IPS-20b (cell line): ENCODE measurements around the gene GIMAP7.

Experiments
- H3K27ac ChIP-seq: one replicate; pipeline ENCODE4 v1.5.1; 2013; ENCODE audit warnings: low read length
- H3K27me3 ChIP-seq: 2 replicates; pipeline ENCODE4 v1.6.1; 2013; ENCODE audit warnings: mild to moderate bottlenecking, low read length, inconsistent platforms; ENCODE audit not compliant: insufficient read depth
- H3K36me3 ChIP-seq: 2 replicates; pipeline ENCODE4 v1.6.1; 2013; ENCODE audit warnings: low read depth, mild to moderate bottlenecking, inconsistent platforms, low read length, moderate library complexity; ENCODE audit not compliant: insufficient read depth
- H3K4me1 ChIP-seq: 2 replicates; pipeline ENCODE4 v1.6.1; 2013; ENCODE audit warnings: mild to moderate bottlenecking, control low read depth, inconsistent platforms, low read length, moderate library complexity; ENCODE audit not compliant: insufficient read depth
- H3K4me3 ChIP-seq: 2 replicates; pipeline ENCODE4 v1.5.1; 2013; ENCODE audit warnings: mild to moderate bottlenecking, low read length, inconsistent platforms
- H3K9ac ChIP-seq: 2 replicates; pipeline ENCODE4 v1.6.1; 2013; ENCODE audit warnings: low read depth, mild to moderate bottlenecking, inconsistent platforms, low read length, moderate library complexity
- H3K9me3 ChIP-seq: 2 replicates; pipeline ENCODE4 v1.6.1; 2013; ENCODE audit warnings: mild to moderate bottlenecking, low read depth, low read length, inconsistent platforms; ENCODE audit not compliant: insufficient read depth

GIMAP7 gene

GRCh38 chr7:150514748-150515222 lies at the start of gene GIMAP7:
GIMAP7 (plus strand) TSS chr7:150514872; CDS start chr7:150519975, 5,103 bp downstream.
- H3K4me1 ChIP-seq = no peaks in the 10 kb centered on the region
- H3K9ac ChIP-seq = no peak within 1 kb of the TSS

DNA sequence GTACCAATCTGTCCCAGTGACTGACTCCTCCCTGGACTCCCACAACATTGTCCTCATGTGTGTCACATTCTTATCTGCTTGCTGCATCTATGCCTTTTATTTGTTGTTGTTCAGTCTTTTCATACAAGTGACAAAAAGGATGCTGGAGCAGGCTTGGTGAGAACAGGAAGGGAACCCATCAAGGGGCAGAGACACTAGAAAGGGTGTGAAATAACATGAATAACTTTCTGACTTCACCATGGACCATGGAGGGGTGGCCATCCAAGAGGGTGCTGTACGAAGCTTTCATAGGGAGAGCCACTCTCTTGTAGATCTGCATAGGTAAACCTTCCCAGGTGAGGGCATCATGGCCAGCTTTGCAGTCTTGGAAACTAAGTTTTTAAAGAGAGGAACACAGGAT lies 49.7 kb upstream of the GIMAP7 start:
- Histone ChIP-seq H3K27me3 (peaks cover 7% of the 10 kb centered on the region; the same call in 1 of the 2 replicates), H3K4me3 (no peak overlapping the region), H3K9me3 (no peaks in the 10 kb centered on the region), H3K9ac (no peak overlapping the region), H3K4me1 (no peaks in the 10 kb centered on the region), H3K27ac (no peak overlapping the region), H3K36me3 (no peaks in the 10 kb centered on the region)

More at GRCh38 chr7:150514748-150515222, at the start of gene GIMAP7:
- no peaks in the 10 kb centered on the region; the same call in 1 of the 2 replicates for H3K27me3 ChIP-seq
- H3K27ac ChIP-seq = no peak within 1 kb of the TSS
- H3K36me3 ChIP-seq = no peaks in the 10 kb centered on the region
- no peaks in the 10 kb centered on the region for H3K9me3 ChIP-seq
- no peak within 1 kb of the TSS for H3K4me3 ChIP-seq

- Histone ChIP-seq H3K9me3 (no peaks in the 10 kb centered on the region), H3K9ac (no peak overlapping the region), H3K4me1 (no peaks in the 10 kb centered on the region), H3K36me3 (no peaks in the 10 kb centered on the region), H3K27ac (no peak overlapping the region), H3K4me3 (no peak overlapping the region), H3K27me3 (peaks cover 7% of the 10 kb centered on the region; the same call in 1 of the 2 replicates)
These were observed 49.3 kb upstream of the GIMAP7 start for GRCh38 chr7:150465414-150465813.

DNA sequence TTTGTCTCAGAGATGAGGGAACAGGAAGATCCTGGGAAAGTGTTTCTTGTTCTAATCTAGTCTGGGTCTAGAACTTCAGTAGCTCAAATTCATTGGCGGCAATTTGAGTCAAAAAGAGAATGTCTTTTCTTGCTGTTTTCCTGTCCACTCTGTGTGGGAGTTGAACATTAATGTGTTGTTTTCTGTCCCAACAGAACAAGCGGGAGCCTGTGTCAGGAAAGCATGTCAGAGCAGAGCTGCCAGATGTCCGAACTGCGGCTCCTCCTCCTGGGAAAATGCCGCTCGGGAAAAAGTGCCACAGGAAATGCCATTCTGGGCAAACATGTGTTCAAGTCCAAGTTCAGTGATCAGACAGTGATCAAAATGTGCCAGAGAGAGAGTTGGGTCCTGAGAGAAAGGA lies 48.2 kb upstream of the GIMAP7 start:
- Histone ChIP-seq H3K36me3 (no peaks in the 10 kb centered on the region), H3K27ac (no peak overlapping the region), H3K9ac (no peak overlapping the region), H3K27me3 (peaks cover 7% of the 10 kb centered on the region; the same call in 1 of the 2 replicates), H3K4me3 (no peak overlapping the region), H3K4me1 (no peaks in the 10 kb centered on the region), H3K9me3 (no peaks in the 10 kb centered on the region)

GRCh38 chr7:150468241-150468640 lies 46.4 kb upstream of the GIMAP7 start:
- Histone ChIP-seq H3K4me3 (no peak overlapping the region), H3K9me3 (no peaks in the 10 kb centered on the region), H3K36me3 (no peaks in the 10 kb centered on the region), H3K4me1 (no peaks in the 10 kb centered on the region), H3K27ac (no peak overlapping the region), H3K27me3 (peaks cover 7% of the 10 kb centered on the region; the same call in 1 of the 2 replicates), H3K9ac (no peak overlapping the region)

GRCh38 chr7:150471886-150472285 lies 42.8 kb upstream of the GIMAP7 start:
- Histone ChIP-seq H3K36me3 (no peaks in the 10 kb centered on the region), H3K9me3 (no peaks in the 10 kb centered on the region), H3K9ac (no peak overlapping the region), H3K4me3 (no peak overlapping the region), H3K27me3 (peaks cover 3% of the 10 kb centered on the region; the same call in 1 of the 2 replicates), H3K27ac (no peak overlapping the region), H3K4me1 (no peaks in the 10 kb centered on the region)

- H3K4me3 ChIP-seq = no peak overlapping the region
- H3K27me3 ChIP-seq = no peaks in the 10 kb centered on the region; the same call in 1 of the 2 replicates
- H3K4me1 ChIP-seq = no peaks in the 10 kb centered on the region
- H3K9me3 ChIP-seq = no peaks in the 10 kb centered on the region
- H3K36me3 ChIP-seq = no peaks in the 10 kb centered on the region
- no peak overlapping the region for H3K27ac ChIP-seq
- no peak overlapping the region for H3K9ac ChIP-seq
These were observed 40.8 kb upstream of the GIMAP7 start for GRCh38 chr7:150473902-150474301.

DNA sequence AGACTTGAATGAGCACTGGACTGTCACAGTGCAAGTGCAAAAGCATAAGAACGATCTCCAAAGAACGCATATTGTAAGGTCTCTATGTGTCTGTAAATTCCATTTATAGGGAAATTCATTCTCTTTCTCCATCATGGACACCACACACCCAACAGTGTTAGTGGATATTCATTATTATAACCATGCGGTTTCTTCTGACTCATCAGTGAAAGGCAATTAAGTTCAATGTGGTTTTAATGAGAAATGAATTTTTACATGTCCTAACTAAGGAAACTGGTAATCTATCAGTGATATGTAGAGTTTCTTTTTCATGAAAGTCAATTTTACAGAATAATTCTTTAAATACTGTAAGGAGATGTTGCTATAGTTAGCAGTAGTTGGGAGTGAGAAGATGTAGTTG lies 38.4 kb upstream of the GIMAP7 start:
- H3K27ac ChIP-seq = no peak overlapping the region

GRCh38 chr7:150476819-150477631 lies 37.6 kb upstream of the GIMAP7 start:
- no peaks in the 10 kb centered on the region for H3K36me3 ChIP-seq
- H3K4me3 ChIP-seq = no peak overlapping the region
- no peaks in the 10 kb centered on the region for H3K4me1 ChIP-seq
- H3K9ac ChIP-seq = no peak overlapping the region
- H3K27ac ChIP-seq = no peak overlapping the region
- no peaks in the 10 kb centered on the region for H3K9me3 ChIP-seq
- H3K27me3 ChIP-seq = no peaks in the 10 kb centered on the region; the same call in 1 of the 2 replicates

More for the DNA sequence above, 38.4 kb upstream of the GIMAP7 start:
- Histone ChIP-seq H3K9ac (no peak overlapping the region), H3K27me3 (no peaks in the 10 kb centered on the region; the same call in 1 of the 2 replicates), H3K4me1 (no peaks in the 10 kb centered on the region), H3K9me3 (no peaks in the 10 kb centered on the region), H3K36me3 (no peaks in the 10 kb centered on the region), H3K4me3 (no peak overlapping the region)

DNA sequence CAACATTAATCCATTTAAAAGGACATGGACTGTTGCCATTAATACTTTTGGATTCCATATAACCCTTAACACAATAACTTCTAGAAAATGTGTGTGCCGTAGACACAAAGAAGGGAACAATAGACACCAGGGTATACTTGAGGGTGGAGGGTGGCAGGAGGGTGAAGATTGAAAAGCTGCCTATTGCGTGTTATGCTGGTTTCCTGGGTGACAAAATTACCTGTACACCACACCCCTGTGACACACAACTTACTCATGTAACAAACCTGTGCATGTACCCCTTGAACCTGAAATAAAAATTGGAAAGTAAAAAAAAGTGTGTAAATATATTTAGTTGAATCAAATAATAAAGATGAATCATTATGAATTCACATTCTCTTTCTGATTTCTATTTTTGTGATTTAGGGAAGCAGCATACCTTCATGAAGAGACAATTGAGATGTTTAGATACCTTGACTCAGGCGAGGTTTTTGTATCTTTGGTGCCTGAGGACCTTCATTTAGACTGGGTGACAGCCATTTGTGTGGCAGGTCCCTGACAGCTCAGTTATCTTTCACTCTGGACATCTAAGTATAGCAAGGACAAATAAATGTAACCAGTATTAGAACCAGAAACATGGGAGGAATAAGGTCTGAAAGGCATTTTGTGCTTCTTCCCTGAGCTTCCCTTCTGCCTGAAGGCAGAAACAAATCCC lies 35.5 kb upstream of the GIMAP7 start:
- no peaks in the 10 kb centered on the region; the same call in 1 of the 2 replicates for H3K27me3 ChIP-seq
- H3K9ac ChIP-seq = no peak overlapping the region
- H3K4me1 ChIP-seq = no peaks in the 10 kb centered on the region
- H3K9me3 ChIP-seq = no peaks in the 10 kb centered on the region
- no peaks in the 10 kb centered on the region for H3K36me3 ChIP-seq
- H3K4me3 ChIP-seq = no peak overlapping the region
- H3K27ac ChIP-seq = no peak overlapping the region

- Histone ChIP-seq H3K9me3 (no peaks in the 10 kb centered on the region), H3K27me3 (no peaks in the 10 kb centered on the region; the same call in 1 of the 2 replicates), H3K9ac (no peak overlapping the region), H3K36me3 (no peaks in the 10 kb centered on the region), H3K4me1 (no peaks in the 10 kb centered on the region), H3K4me3 (no peak overlapping the region), H3K27ac (no peak overlapping the region)
These were observed 33.3 kb upstream of the GIMAP7 start for GRCh38 chr7:150481186-150481920.
